ENCODE data around the gene ZNF248. TPM values are rescaled to one million over a fixed set of nuclear protein-coding genes. Genes with fewer than 3 reads are reported as not detected.

Gene ZNF248
- total and polyA plus RNA-seq, 11 donors: 5.0 to 14.7 (median 9.1) TPM

- no peak for DNase-seq
- Histone ChIP-seq H3K36me3 (no peaks in the 10 kb centered on the region), H3K27ac (no peak overlapping the region), H3K4me3 (no peak overlapping the region), H3K9me3 (peaks cover 0 to 6% (median 0%) of the 10 kb centered on the region in 12 donors), H3K27me3 (no peaks in the 10 kb centered on the region), H3K4me1 (no peaks in the 10 kb centered on the region)
- intact Hi-C loops (cut with DNase I): loop anchor here in 8 of 10 donors (10.0 kb wide), 3 partner anchors 323 to 863 kb away; no protein-coding TSS in a partner anchor
- TF ChIP-seq POLR2A (IDR thresholded peaks at IDR 0.05): no peak
- ATAC-seq: no peak
Measured at GRCh38 chr10:37758074-37758473, 99.3 kb downstream of the ZNF248 start.

- no peaks in the 10 kb centered on the region for H3K36me3 ChIP-seq
- H3K27ac ChIP-seq: no peak overlapping the region
- no peak for DNase-seq
- no peaks in the 10 kb centered on the region for H3K9me3 ChIP-seq
- intact Hi-C loops (cut with DNase I): loop anchor here (2.0 to 10.0 kb wide), 5 partner anchors 320 to 860 kb away; no protein-coding TSS in a partner anchor
- no peaks in the 10 kb centered on the region for H3K27me3 ChIP-seq
- TF ChIP-seq CTCF (IDR thresholded peaks at IDR 0.05) (peak; percentile 36 to 63 (median 50)), POLR2A (IDR thresholded peaks at IDR 0.05) (no peak)
- H3K4me1 ChIP-seq: no peaks in the 10 kb centered on the region
- ATAC-seq: peak in 3 of 4 donors; percentile 63 to 73 (median 64)
- H3K4me3 ChIP-seq: no peak overlapping the region
- 12 to 16% (median 13%) methylated on average over 2 of the region's 2 CpGs for WGBS, 4 donors
Measured at GRCh38 chr10:37754538-37755323, 102.7 kb downstream of the ZNF248 start.

DNA sequence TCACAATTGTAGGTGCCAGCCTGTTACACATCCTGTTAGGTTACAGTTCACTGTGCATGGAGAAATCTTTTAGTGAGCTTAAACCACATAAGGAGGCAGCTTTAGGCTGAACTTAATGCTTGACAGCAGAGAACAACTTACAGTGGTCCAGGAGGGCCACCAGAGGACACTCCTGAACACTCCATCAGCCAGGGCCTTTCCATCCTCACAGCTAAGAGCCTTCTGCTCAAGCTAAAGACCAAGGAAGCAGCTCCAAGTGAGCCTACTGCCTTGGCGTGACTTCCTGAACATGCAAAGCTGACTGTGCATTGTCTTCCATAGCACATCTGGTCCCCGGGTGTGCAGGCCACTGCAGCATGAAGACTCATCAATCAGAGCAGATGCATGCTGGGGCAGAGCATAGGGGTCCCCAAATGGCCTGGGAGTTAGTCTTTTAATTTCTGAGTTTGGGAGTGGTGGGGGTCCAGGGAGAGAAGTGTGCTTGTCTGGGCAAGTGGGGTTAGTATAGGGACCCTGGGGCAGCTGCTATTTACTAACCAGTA, 105.0 kb downstream of the ZNF248 start:
- 60 to 83% (median 80%) methylated on average over 2 of the region's 2 CpGs for WGBS, 4 donors
- Histone ChIP-seq H3K27me3 (no peaks in the 10 kb centered on the region), H3K36me3 (no peaks in the 10 kb centered on the region), H3K9me3 (no peaks in the 10 kb centered on the region), H3K27ac (no peak overlapping the region), H3K4me3 (no peak overlapping the region), H3K4me1 (no peaks in the 10 kb centered on the region)
- TF ChIP-seq CTCF (IDR thresholded peaks at IDR 0.05) (no peak), POLR2A (IDR thresholded peaks at IDR 0.05) (no peak)
- intact Hi-C loops (cut with DNase I): loop anchor here in 9 of 10 donors (5.0 to 10.0 kb wide), 4 partner anchors 318 to 858 kb away; no protein-coding TSS in a partner anchor
- DNase-seq: no peak
- ATAC-seq: peak in 1 of 4 donors; percentile 31

GRCh38 chr10:37748170-37748569, 109.2 kb downstream of the ZNF248 start:
- Histone ChIP-seq H3K36me3 (no peaks in the 10 kb centered on the region), H3K9me3 (no peaks in the 10 kb centered on the region), H3K27ac (no peak overlapping the region), H3K4me3 (no peak overlapping the region), H3K27me3 (no peaks in the 10 kb centered on the region), H3K4me1 (no peaks in the 10 kb centered on the region)
- WGBS, 4 donors: 51 to 76% (median 67%) methylated on average over 4 of the region's 4 CpGs
- DNase-seq (no peak), ATAC-seq (no peak)
- TF ChIP-seq POLR2A (IDR thresholded peaks at IDR 0.05): no peak
- TF ChIP-seq CTCF (IDR thresholded peaks at IDR 0.05): no peak
- intact Hi-C loops (cut with DNase I): no loop called here
